Breast epithelium (tissue), 4 donors: ENCODE data around the gene AGGF1. TPM values are rescaled to one million over a fixed set of nuclear protein-coding genes. Genes with fewer than 3 reads are reported as not detected.
A peak's percentile ranks its signal among the peaks of the same experiment; 100 is the strongest.

Source experiments
- DNase-seq, 2 donors: peaks; one replicate each; pipeline ENCODE4 v3.0.0-alpha.2; 2019; ENCODE audit warnings: low spot score in 2 of 2
- H3K27ac ChIP-seq, 2 donors: fragments of 200-600 bp; sonication (generic) in 1 of 2; one replicate each; pipeline ENCODE4 v1.5.1; 2016 to 2019; ENCODE audit warnings: mild to moderate bottlenecking in 1 of 2
- H3K27me3 ChIP-seq, 2 donors: fragments of 200-600 bp; sonication (generic) in 1 of 2; one replicate each; pipeline versions ENCODE4 v1.5.1 to v1.6.0; 2017 to 2019; ENCODE audit warnings: control low read depth in 1 of 2, mild to moderate bottlenecking in 1 of 2
- H3K36me3 ChIP-seq: fragments of 200-600 bp; one replicate; pipeline ENCODE4 v1.5.1; 2019
- H3K4me1 ChIP-seq, 2 donors: fragments of 200-600 bp; sonication (generic); one replicate each; pipeline ENCODE4 v1.5.1; 2016 to 2019; ENCODE audit warnings: control low read depth in 1 of 2
- H3K4me3 ChIP-seq, 3 donors: fragments of 200-600 bp; sonication (generic); 1 replicate in 2 of 3; 2 replicates in 1 of 3; pipeline ENCODE4 v1.5.1; 2016 to 2019; ENCODE audit warnings: mild to moderate bottlenecking in 3 of 3, moderate library complexity in 2 of 3
- H3K9me3 ChIP-seq, 2 donors: fragments of 200-600 bp; sonication (generic) in 1 of 2; one replicate each; pipeline ENCODE4 v1.5.1; 2016 to 2019; ENCODE audit warnings: control low read depth in 1 of 2
- CTCF ChIP-seq, 3 donors: fragments of 450-650 bp; IDR thresholded peaks; one replicate each; pipeline ENCODE4 v1.5.1; 2016 to 2017; ENCODE audit warnings: antibody characterized with exemption in 3 of 3, mild to moderate bottlenecking in 3 of 3, moderate library complexity in 3 of 3
- POLR2A ChIP-seq: fragments of 450-650 bp; IDR thresholded peaks from one replicate; pipeline ENCODE4 v1.6.1; 2016; ENCODE audit warnings: antibody characterized with exemption, mild to moderate bottlenecking, moderate library complexity
- POLR2AphosphoS5 ChIP-seq, 3 donors: sonication (generic); formaldehyde crosslinking; IDR thresholded peaks; one replicate each; pipeline ENCODE4 v1.6.1; 2017; ENCODE audit warnings: antibody characterized with exemption in 3 of 3
- intact Hi-C: fragments of 100-400 bp; cut with DNase I; formaldehyde crosslinking; loops from one replicate; pipeline ENCODE4 v1.15.1; 2023; ENCODE audit warnings: low total_unique reads
- total RNA-seq, 3 donors: library from RNA; depleted of rRNA; stranded (reverse); fragments of >200 nt; gene quantifications; one replicate each; pipeline ENCODE4 v1.1.0, GENCODE V29; 2016

The AGGF1 gene, protein sequence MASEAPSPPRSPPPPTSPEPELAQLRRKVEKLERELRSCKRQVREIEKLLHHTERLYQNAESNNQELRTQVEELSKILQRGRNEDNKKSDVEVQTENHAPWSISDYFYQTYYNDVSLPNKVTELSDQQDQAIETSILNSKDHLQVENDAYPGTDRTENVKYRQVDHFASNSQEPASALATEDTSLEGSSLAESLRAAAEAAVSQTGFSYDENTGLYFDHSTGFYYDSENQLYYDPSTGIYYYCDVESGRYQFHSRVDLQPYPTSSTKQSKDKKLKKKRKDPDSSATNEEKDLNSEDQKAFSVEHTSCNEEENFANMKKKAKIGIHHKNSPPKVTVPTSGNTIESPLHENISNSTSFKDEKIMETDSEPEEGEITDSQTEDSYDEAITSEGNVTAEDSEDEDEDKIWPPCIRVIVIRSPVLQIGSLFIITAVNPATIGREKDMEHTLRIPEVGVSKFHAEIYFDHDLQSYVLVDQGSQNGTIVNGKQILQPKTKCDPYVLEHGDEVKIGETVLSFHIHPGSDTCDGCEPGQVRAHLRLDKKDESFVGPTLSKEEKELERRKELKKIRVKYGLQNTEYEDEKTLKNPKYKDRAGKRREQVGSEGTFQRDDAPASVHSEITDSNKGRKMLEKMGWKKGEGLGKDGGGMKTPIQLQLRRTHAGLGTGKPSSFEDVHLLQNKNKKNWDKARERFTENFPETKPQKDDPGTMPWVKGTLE
- total RNA-seq = 10 to 100 TPM; 19.3 to 25.6 (median 25.6) TPM

GRCh38 chr5:77030097-77031071 is at the start of gene AGGF1:
AGGF1 (plus strand) TSS chr5:77030404; CDS start chr5:77030767, 363 bp downstream.
- Histone ChIP-seq H3K9me3 (no peaks in the 10 kb centered on the region), H3K36me3 (no peaks in the 10 kb centered on the region), H3K27ac (peak within 1 kb of the TSS; percentile 87 to 95), H3K27me3 (no peaks in the 10 kb centered on the region), H3K4me3 (peak within 1 kb of the TSS; percentile 94 to 97 (median 95)), H3K4me1 (no peaks in the 10 kb centered on the region)
- intact Hi-C loops = no loop called here
- peak; percentile 37 to 71 (median 47) for TF ChIP-seq POLR2AphosphoS5 (IDR thresholded peaks at IDR 0.05)
- TF ChIP-seq CTCF (IDR thresholded peaks at IDR 0.05) = no peak
- peak; percentile 82 to 90 for DNase-seq

- Histone ChIP-seq H3K27ac (no peak overlapping the region), H3K36me3 (no peaks in the 10 kb centered on the region), H3K4me3 (no peak overlapping the region), H3K4me1 (no peaks in the 10 kb centered on the region), H3K27me3 (no peaks in the 10 kb centered on the region), H3K9me3 (no peaks in the 10 kb centered on the region)
- no peak for TF ChIP-seq POLR2A
- TF ChIP-seq CTCF (IDR thresholded peaks at IDR 0.05) = no peak
- TF ChIP-seq POLR2AphosphoS5 (IDR thresholded peaks at IDR 0.05) = no peak
- no peak for DNase-seq
- intact Hi-C loops = no loop called here
Observed at GRCh38 chr5:76980518-76981144, 49.6 kb upstream of the AGGF1 start.

DNA sequence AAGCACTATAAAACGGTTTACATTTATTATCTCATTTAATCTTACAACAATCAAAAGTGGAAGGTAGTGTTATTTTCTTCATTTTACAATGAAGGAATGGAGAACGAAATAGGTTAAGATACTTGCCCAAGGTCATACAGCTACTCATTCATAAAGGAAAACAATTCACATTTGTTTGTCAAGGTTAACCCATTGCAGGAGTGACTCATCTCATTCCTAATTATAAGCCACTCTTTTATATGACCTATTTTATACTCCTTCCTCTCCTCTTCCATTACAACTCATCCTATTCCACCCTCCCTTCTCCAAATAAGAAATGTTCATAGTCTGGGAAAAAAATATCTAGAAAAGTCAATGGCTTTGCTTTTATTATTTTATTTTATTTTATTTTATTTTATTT is 47.8 kb upstream of the AGGF1 start:
- no peak overlapping the region for H3K27ac ChIP-seq
- H3K36me3 ChIP-seq = no peaks in the 10 kb centered on the region
- TF ChIP-seq POLR2A = no peak
- no peak for TF ChIP-seq POLR2AphosphoS5 (IDR thresholded peaks at IDR 0.05)
- no peak for TF ChIP-seq CTCF (IDR thresholded peaks at IDR 0.05)
- no peaks in the 10 kb centered on the region for H3K9me3 ChIP-seq
- no peak overlapping the region for H3K4me3 ChIP-seq
- no peaks in the 10 kb centered on the region for H3K27me3 ChIP-seq
- no peaks in the 10 kb centered on the region for H3K4me1 ChIP-seq
- intact Hi-C loops = no loop called here
- no peak for DNase-seq

DNA sequence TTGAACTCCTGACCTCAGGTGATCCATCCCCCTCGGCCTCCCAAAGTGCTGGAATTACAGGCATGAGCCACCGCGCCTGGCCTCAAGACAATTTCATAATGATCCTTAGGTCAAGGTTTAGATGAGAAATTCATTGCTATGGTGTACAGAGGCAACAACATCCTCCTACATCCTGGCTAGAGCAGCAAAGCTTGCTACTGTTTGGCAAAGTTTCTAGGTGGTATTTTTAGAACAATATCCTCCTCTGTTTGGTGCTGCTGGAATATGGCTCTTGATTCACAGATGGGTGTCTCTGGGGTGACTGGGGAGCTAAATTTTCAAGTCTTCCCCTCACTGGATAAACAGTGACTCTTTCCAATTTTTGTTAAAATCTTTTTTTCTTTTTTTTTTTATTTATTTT is 46.7 kb upstream of the AGGF1 start:
- no peaks in the 10 kb centered on the region for H3K4me1 ChIP-seq
- no peaks in the 10 kb centered on the region for H3K27me3 ChIP-seq
- H3K4me3 ChIP-seq = no peak overlapping the region
- intact Hi-C loops = no loop called here
- TF ChIP-seq POLR2A (no peak), POLR2AphosphoS5 (IDR thresholded peaks at IDR 0.05) (no peak), CTCF (IDR thresholded peaks at IDR 0.05) (no peak)
- no peak for DNase-seq
- no peaks in the 10 kb centered on the region for H3K36me3 ChIP-seq
- H3K27ac ChIP-seq = no peak overlapping the region
- no peaks in the 10 kb centered on the region for H3K9me3 ChIP-seq
